ENCODE results near the gene SERTAD1.
"Not testable (repeated sequence)": the region's sequence is repeated elsewhere in the genome, so short reads cannot be mapped to it uniquely, and the experiment has no call there.

The SERTAD1 gene

GRCh38 chr19:40450664-40451063, 24.9 kb upstream of the SERTAD1 start:
- DNase-seq (ENCODE audit: low spot score) = no peak

DNA sequence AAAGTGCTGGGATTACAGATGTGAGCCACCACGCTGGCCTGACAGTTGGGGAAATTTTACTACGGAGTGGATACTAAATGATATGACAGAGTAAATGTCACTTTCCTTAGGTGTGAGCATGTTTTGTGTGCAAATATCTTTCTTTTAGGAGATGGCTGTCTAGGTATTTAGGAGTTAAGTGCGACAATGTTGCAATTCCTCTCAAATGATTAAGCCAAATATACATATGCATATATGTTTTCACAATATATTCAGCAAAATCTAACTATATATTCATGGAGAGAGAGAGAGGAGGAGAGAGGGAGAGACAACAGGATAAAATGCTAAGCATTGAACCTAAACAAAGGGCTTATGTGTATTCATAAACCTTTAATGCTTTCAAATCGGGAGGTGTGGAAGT, 23.7 kb upstream of the SERTAD1 start:
- DNase-seq (ENCODE audit: low spot score) = no peak

GRCh38 chr19:40446263-40446784, 20.5 kb upstream of the SERTAD1 start:
- DNase-seq (ENCODE audit: low spot score) = no peak

DNA sequence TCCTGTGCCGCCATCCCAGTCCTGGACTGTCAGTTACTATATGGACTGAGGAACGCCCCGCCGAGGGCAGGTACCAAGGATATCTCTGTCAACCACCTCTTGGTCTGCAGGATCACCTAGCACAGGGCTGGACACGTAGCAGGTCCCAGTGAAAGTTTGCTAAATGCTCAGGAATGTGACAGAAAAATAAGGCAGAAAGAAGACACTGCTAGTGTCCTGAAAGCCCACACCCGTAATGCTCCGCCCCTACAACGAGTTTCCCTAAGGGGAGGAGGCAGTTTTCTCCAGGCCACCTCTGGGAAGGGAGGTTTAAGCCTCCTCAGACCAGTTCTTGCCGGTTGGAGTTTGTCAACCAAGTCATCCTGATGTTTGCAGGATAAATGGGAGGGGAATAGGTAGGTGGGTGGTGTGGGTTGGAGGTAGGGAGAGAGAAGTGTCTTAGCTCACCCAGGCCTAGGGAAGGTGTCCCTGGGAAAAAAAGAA, 20.0 kb upstream of the SERTAD1 start:
- peak; percentile 55 for DNase-seq (ENCODE audit: low spot score)

DNA sequence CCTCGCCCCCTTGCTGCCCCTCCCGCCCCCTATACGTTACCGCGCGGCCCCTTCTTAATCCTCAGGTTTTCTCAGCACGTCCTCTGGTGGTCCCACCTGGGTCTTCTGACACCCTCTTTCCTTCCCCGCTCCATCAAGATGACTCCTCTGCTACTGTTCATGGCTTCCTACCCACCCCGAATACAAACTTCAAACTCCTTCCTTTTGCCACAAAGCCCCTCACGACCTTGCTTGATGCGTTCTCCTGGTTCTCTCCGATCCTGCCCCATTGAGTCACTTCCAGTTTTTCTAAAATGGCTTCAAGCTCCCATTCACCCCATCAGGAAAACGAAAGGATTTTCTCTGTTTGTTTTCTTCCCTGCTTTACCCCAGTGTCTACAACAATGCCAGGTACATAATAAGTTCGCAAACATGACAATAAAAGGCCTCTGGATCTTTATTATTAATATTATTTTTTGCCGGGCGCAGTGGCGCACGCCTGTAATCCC, 19.1 kb upstream of the SERTAD1 start:
- DNase-seq (ENCODE audit: low spot score) = no peak

GRCh38 chr19:40444000-40444824, 18.4 kb upstream of the SERTAD1 start, which contains the start of gene SERTAD3:
Gene SERTAD3, minus strand, starts transcription at chr19:40444335. Its CDS starts 2,255 bp downstream, at chr19:40442080.
- DNase-seq (ENCODE audit: low spot score) = peak; percentile 94

DNA sequence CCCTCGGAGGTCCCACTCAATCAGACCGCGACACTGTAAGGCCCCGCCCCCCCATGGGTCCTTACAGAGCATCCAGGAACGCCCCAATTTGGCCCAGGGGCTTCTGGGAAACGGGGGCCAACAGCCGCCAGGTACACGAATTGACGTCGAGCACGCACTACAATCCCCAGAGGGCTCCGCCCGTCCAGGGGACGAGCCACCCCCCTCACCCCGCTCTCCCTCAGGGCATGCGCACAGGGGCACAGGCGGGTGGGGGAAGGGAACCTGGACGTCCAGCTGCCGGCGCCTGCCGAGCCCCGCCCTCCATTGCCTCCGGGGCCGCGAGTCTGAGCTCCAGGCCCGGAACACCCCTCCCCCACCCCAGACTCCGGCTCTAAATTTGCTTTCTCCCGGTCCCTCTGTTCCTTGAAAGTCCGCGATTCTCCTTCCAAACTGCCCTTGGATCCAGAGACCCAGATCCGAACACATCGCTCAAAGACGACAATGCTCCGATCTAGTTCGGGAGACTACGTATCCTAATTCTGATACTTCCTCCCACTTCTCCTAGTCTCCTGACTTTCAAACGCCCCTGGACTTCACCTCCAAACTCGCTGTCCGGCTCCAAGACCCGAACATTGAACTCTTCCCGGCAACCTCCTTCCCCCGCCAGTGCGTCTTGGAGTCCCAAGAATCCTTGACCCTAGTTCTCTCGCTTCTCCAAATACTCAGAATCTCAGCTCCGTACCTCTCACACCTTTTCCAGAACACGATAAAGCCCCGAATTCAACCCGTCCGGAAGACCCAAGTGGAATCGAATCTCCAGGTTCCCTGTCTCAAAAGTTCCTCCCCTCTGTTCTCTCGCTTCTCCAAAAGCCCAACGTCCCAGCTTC, 17.6 kb upstream of the SERTAD1 start:
- DNase-seq (ENCODE audit: low spot score) = peak; percentile 100

GRCh38 chr19:40442328-40443130, 16.7 kb upstream of the SERTAD1 start:
- no peak for DNase-seq (ENCODE audit: low spot score)

DNA sequence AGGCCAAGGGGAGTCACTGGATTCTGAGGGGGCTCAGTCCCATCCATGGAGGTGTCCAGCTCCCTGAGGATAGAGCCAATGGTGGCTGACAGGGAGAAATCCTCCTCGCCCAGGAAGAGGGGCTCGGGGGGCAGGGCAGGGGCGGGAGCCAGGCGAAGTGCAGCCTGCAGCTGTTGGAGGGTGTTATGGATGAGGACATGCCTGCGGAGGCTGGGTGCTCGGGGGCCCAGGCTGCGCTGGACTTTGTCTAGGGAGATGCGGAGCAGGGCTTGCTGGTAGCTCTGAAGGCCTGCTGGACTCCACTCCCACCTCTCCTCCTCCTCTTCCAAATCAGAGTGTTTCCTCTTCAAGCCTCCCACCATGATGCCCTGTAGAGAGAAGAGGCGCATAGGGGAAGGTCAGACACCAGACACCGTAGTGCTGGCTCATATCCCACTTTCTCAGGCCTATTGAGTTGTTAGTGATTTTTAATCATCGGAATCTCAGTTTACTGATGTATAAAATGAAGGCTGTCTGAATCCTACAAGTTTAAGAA, 16.0 kb upstream of the SERTAD1 start:
- no peak for DNase-seq (ENCODE audit: low spot score)

GRCh38 chr19:40438284-40438683, 12.5 kb upstream of the SERTAD1 start:
- no peak for DNase-seq (ENCODE audit: low spot score)

GRCh38 chr19:40433391-40434216, 7.8 kb upstream of the SERTAD1 start:
- peak; percentile 91 for DNase-seq (ENCODE audit: low spot score)

DNA sequence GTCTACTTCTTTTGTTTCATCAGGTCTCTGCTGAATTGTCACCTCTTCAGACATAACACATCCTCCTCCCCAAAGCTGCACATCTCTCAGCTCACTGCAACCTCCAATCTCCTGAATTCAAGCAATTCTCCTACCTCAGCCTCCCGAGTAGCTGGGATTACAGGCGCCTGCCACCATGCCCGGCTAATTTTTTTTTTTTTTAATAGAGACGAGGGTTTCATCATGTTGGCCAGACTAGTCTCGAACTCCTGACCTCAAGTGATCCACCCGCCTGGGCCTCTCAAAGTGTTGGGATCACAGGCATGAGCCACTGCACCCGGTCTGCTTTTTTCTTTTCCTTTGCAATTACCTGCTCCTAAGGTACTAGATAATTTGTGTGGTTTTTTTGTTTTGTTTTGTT, 7.0 kb upstream of the SERTAD1 start:
- DNase-seq (ENCODE audit: low spot score) = not testable (repeated sequence)

GRCh38 chr19:40431698-40432097, 5.9 kb upstream of the SERTAD1 start:
- no peak for DNase-seq (ENCODE audit: low spot score)

- DNase-seq (ENCODE audit: low spot score) = not testable (repeated sequence)
Measured at GRCh38 chr19:40430242-40430641, 4.5 kb upstream of the SERTAD1 start.

GRCh38 chr19:40428197-40428596, 2.4 kb upstream of the SERTAD1 start:
- not testable (repeated sequence) for DNase-seq (ENCODE audit: low spot score)

DNA sequence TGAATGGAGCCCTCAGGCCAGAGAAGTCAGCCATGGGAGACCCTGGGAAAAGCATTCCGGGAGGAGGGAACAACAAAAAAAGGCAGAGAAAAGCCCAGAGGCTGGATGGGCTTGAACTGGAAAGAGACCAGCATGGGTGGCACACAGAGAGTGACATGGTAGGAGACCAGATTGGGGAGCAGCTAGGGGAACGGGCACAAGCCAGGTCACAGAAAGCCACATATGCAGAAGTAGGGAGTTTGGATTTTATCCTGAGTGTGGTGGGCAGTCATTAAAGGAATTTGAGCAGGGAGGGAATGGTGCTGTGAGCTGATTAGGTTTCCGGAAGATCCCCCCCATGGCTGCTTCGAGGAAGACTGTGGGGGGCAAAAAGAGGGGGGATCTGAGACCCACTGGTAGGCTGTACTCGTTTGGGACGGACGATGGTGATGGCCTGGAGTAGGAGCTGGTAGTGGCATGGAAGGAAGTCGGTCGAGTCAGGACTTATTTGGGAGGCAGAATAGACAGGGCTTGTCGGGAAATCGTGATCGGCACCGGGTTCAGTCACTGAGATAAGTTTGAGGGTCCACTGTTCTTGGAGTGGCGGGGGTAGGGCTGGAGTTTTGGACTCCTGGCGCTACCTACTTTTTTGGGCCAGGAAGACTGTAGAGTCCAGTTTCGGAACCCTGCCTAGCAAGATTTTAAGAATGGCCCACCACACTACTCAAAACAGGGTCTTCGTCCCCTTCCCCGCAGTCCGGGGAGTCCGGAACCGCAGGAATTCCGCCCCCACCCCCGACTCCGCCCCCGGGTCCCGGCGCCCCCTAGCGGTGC, 949 bp downstream of the SERTAD1 start:
- DNase-seq (ENCODE audit: low spot score) = peak; percentile 26

- no peak for DNase-seq (ENCODE audit: low spot score)
Measured at GRCh38 chr19:40423938-40424337, 1.9 kb downstream of the SERTAD1 start.

DNA sequence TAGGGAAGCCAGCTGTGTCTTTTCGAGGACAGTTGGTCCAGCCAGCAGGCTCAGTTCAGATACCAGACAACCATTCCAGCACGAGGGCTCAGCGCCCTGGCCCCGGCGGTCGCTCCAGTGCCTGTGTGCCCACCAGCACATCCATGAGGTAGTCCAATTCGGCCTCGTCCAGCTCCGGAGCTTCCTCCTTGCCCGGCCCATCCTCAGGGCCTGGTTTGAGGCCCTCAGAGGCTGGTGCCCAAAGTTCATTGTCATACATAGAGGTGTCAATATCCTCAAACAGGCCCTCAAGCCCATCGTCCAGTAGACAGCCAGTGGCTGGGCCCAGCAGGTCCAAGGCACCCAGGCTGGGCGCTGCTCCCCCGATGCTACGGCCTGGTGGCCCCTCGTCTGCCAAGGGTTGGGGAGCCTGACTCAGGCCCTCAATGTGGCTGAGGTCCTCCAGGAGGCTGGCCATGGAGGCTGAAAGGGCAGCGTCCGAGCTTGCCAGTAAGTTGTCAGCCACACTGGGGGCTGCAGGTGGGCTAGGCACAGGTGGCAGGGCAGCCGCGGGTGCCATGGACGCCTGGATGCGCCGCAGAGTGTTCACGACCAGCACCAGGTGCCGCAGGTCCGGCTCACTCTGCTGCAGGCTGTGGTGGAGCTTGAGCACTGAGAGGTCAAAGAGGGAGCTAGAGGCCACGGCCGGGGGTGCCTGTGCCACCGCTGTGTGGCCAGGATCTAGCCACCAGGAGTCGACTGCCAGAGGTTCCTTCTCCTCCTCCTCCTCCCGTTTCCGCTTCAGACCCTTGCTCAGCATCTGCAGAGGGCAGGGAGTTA, 2.8 kb downstream of the SERTAD1 start:
- DNase-seq (ENCODE audit: low spot score) = no peak

Measured in kidney tubule cell (primary cell).